Activated CD4-positive, alpha-beta memory T cell treated with anti-CD3 and anti-CD28 coated beads for 36 hours (primary cell): ENCODE measurements around the gene MYH1. TPM values are rescaled to one million over a fixed set of nuclear protein-coding genes. Genes with fewer than 3 reads are reported as not detected.

Source experiments
- CTCF ChIA-PET: fragments of 350-600 bp; sonication (Branson Sonifier 250); formaldehyde crosslinking; loops from one replicate; lab custom pipeline; 2021; ENCODE audit warnings: antibody characterized with exemption, inconsistent platforms; lab: Charles Lee
- POLR2A ChIA-PET: fragments of 350-600 bp; sonication (Branson Sonifier 250); formaldehyde crosslinking; loops from one replicate; lab custom pipeline; 2021; ENCODE audit warnings: antibody characterized with exemption; lab: Charles Lee
- DNase-seq: peaks from one replicate; pipeline ENCODE4 v3.0.0-alpha.2; 2020
- H3K27ac Mint-ChIP-seq: one replicate; pipeline ENCODE4 v1.8.0; 2021; ENCODE audit warnings: mixed read lengths
- H3K27me3 Mint-ChIP-seq: one replicate; pipeline ENCODE4 v1.8.0; 2021; ENCODE audit warnings: mixed read lengths
- H3K36me3 Mint-ChIP-seq: one replicate; pipeline ENCODE4 v1.8.0; 2021; ENCODE audit warnings: mixed read lengths
- H3K4me1 Mint-ChIP-seq: one replicate; pipeline ENCODE4 v1.8.0; 2021; ENCODE audit warnings: low read depth, mixed read lengths
- H3K4me3 Mint-ChIP-seq: one replicate; pipeline ENCODE4 v1.8.0; 2021; ENCODE audit warnings: mild to moderate bottlenecking, mixed read lengths
- H3K9me3 Mint-ChIP-seq: one replicate; pipeline ENCODE4 v1.8.0; 2021; ENCODE audit warnings: mixed read lengths
- intact Hi-C: fragments of 100-400 bp; cut with micrococcal nuclease; formaldehyde crosslinking; loops from one replicate; pipeline ENCODE4 v1.15.1; 2023
- total RNA-seq, 2 experiments: library from RNA; stranded (reverse); gene quantifications; one replicate each; pipeline ENCODE4 v1.2.3, GENCODE V29; 2021

Gene MYH1
- total RNA-seq, 2 experiments from 2014 or later, result not detected

DNA sequence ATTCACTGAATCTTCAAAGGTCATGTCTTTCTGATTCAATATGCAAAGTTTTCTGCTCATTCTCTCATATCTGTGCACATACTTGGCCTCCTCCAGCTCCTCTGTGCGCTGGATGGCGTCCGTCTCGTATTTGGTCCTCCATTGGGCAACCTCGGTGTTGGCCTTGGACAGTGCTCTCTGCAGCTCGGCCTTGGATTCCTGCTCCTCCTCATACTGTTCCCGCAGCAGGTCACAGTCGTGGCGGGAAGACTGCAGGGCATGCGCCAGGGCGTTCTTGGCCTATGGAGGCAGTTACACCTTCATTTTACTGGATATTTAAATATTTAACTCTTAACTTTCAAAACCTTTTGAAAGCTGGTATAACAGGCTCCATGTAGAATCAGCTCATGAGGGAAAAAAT, 8.2 kb upstream of the MYH1 start:
- POLR2A ChIA-PET, result no interaction called here
- CTCF ChIA-PET, result no interaction called here
- DNase-seq, result no peak
- Mint-ChIP-seq H3K4me3 (no peak overlapping the region), H3K27ac (no peak overlapping the region), H3K36me3 (no peaks in the 10 kb centered on the region), H3K9me3 (no peaks in the 10 kb centered on the region), H3K4me1 (no peaks in the 10 kb centered on the region), H3K27me3 (peaks cover 3% of the 10 kb centered on the region)
- intact Hi-C loops, result no loop called here

DNA sequence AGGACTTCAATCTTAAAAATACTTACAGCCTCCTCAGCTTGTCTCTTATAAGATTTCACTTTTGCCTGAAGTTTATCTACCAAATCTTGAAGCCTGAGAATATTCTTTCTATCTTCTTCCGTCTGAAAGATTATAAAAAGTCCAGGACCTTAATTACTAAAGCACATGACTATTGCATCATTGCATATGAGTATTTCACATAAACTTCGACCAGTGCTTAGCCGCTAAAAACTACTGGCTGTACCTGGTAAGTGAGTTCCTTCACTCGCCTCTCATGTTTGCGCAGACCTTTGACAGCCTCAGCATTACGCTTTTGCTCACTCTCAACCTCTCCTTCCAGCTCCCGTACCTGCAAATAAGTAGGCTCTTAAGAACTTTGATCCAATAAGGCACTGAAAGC, 4.7 kb upstream of the MYH1 start:
- no peak for DNase-seq
- ChIA-PET CTCF (no interaction called here), POLR2A (no interaction called here)
- Mint-ChIP-seq H3K4me3 (no peak overlapping the region), H3K9me3 (no peaks in the 10 kb centered on the region), H3K27ac (no peak overlapping the region), H3K36me3 (no peaks in the 10 kb centered on the region), H3K4me1 (no peaks in the 10 kb centered on the region), H3K27me3 (peaks cover 3% of the 10 kb centered on the region)
- intact Hi-C loops, result no loop called here

DNA sequence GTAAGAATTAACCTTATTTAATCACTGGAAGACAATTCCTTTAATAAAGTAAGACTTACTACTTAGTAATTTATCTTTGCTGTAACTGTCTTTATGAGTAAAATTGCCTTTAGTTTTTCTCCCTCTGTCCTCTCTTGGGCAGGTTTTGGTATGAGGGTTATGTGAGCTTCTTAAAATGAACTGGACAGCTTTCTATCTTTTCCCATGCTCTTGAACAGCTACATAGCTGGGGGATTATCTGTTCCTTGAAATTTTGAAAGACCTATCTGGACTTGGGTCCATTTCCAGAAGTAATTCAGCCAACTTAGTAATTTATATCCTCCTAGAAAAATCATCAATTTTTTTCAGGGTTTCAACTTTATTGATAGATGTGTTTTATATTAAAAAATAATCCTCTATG, 3.6 kb upstream of the MYH1 start:
- ChIA-PET CTCF (no interaction called here), POLR2A (no interaction called here)

DNA sequence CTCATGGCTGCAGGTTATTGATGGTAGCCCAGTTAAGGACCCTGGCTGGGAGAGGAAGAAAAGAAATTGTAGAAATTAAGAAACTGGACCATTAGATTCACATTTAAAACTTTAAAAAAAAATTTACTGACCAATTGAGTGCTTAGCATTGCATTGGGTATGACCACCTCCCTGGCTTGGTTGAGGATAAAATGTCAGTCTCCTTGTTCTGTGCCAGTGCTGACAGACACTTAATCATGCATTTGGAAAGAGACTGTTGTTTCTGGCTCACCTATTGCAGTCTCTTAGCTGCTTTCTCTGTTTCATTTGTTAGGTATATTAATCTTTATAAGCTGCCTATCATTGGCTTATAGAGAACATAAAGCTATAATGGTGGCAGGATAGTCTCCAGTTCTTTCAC, 1.7 kb downstream of the MYH1 start:
- ChIA-PET POLR2A (no interaction called here), CTCF (no interaction called here)
- H3K4me3 Mint-ChIP-seq, result no peak overlapping the region
- no peaks in the 10 kb centered on the region for H3K9me3 Mint-ChIP-seq
- peaks cover 3% of the 10 kb centered on the region for H3K27me3 Mint-ChIP-seq
- intact Hi-C loops, result no loop called here
- H3K4me1 Mint-ChIP-seq, result no peaks in the 10 kb centered on the region
- no peaks in the 10 kb centered on the region for H3K36me3 Mint-ChIP-seq
- H3K27ac Mint-ChIP-seq, result no peak overlapping the region
- no peak for DNase-seq

More for the DNA sequence above, 3.6 kb upstream of the MYH1 start:
- Mint-ChIP-seq H3K4me1 (no peaks in the 10 kb centered on the region), H3K9me3 (no peaks in the 10 kb centered on the region), H3K27ac (no peak overlapping the region), H3K36me3 (no peaks in the 10 kb centered on the region), H3K4me3 (no peak overlapping the region), H3K27me3 (peaks cover 3% of the 10 kb centered on the region)
- intact Hi-C loops, result no loop called here
- no peak for DNase-seq

DNA sequence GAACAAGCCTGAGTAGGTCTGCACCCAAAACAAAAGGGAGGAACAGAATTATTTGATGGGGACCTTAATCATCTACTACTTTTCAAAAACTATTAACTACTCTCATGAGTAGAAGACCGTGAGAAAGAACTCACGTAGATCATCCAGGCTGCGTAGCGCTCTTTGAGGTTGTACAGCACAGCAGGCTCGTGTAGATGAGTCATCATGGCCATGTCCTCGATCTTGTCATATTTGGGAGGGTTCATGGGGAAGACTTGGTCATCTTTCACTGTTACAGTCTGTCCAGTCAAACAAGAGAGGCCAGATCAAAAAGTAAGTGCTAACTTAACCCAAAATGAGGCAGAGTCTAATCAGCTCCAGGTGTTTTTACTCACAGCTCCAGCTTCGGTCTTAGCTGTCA, 2.3 kb downstream of the MYH1 start:
- Mint-ChIP-seq H3K27ac (no peak overlapping the region), H3K27me3 (peaks cover 2% of the 10 kb centered on the region), H3K4me3 (no peak overlapping the region), H3K36me3 (no peaks in the 10 kb centered on the region), H3K4me1 (no peaks in the 10 kb centered on the region), H3K9me3 (no peaks in the 10 kb centered on the region)
- intact Hi-C loops, result no loop called here
- POLR2A ChIA-PET, result no interaction called here
- CTCF ChIA-PET, result no interaction called here
- DNase-seq, result no peak

DNA sequence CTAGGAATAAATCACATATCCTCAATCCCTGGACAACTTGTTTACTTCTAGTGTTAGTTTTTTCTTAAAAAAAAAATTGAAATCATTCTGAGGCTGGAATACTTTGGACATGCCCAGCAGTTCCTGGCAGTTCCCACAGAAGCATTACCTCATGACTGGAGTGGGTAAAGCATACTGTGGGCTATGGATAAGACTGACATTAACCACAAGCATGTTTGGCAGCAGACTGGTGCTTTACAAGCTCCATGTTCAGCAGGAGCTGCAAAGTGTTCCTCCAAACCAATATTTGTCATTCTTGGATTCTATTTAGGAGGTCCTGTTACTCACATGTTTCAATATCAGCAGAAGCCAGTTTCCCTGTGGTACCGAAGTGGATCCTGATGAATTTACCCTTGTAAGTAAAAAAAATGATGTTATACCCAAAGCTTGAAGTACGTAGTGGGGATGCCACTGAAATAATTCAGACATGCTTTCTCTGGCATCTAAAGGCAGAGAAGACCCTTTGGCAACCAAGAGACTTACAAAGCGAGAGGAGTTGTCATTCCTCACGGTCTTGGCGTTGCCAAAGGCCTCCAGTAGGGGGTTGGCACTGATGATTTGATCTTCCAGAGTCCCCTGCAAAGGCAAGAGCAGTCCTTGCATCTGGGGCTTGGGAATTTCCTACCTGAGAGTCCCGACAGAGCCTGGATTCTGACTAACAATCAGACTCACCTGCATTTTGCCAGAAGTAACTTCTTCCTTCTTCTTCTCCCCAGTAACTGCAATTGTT, 4.9 kb downstream of the MYH1 start:
- no peak for DNase-seq
- Mint-ChIP-seq H3K4me1 (no peaks in the 10 kb centered on the region), H3K27me3 (no peaks in the 10 kb centered on the region), H3K36me3 (no peaks in the 10 kb centered on the region), H3K9me3 (no peaks in the 10 kb centered on the region), H3K4me3 (no peak overlapping the region), H3K27ac (no peak overlapping the region)
- intact Hi-C loops, result no loop called here
- ChIA-PET CTCF (no interaction called here), POLR2A (no interaction called here)

DNA sequence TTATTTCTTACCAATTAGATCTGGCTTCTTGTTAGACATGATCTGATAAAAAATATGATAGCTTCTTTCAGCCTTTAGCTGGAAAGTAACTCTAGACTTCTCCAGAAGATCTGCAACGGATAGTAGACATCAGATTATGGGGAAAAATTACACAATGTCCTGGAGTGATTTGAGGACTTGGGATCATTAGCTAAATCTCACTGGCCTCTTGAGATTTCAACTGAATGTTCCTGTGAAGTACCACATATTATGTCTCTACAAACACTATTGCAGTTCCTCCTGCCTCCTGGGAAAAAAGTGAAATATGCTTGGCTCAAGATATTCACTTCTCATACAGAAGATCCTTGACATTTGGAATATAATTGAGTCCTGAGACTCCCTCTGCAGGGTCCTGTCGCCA, 5.5 kb downstream of the MYH1 start:
- Mint-ChIP-seq H3K27me3 (no peaks in the 10 kb centered on the region), H3K4me3 (no peak overlapping the region), H3K27ac (no peak overlapping the region), H3K36me3 (no peaks in the 10 kb centered on the region), H3K4me1 (no peaks in the 10 kb centered on the region), H3K9me3 (no peaks in the 10 kb centered on the region)
- intact Hi-C loops, result no loop called here
- ChIA-PET POLR2A (no interaction called here), CTCF (no interaction called here)
- no peak for DNase-seq

DNA sequence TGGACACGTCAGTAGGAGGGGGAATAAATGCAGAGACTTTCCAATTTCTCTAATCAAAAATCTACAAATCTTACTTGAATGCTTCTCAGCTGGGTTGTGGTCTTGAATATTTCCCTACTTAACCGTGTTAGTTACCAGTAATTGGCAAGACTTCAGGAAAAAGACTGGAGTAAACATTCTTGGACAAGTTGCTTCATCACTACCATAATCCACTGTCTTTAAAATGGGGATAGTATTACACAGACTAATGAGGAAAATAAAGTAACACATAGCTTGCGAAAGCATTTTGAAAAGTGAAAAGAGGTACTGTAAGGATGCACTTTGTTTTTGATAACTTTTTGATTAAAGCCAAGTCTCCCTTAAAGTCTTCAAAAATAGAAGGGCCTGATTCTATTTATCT, 18.4 kb downstream of the MYH1 start:
- ChIA-PET CTCF (no interaction called here), POLR2A (no interaction called here)
- Mint-ChIP-seq H3K27ac (no peak overlapping the region), H3K9me3 (no peaks in the 10 kb centered on the region), H3K27me3 (peaks cover 2% of the 10 kb centered on the region), H3K4me1 (no peaks in the 10 kb centered on the region), H3K36me3 (no peaks in the 10 kb centered on the region), H3K4me3 (no peak overlapping the region)
- intact Hi-C loops, result no loop called here
- no peak for DNase-seq

DNA sequence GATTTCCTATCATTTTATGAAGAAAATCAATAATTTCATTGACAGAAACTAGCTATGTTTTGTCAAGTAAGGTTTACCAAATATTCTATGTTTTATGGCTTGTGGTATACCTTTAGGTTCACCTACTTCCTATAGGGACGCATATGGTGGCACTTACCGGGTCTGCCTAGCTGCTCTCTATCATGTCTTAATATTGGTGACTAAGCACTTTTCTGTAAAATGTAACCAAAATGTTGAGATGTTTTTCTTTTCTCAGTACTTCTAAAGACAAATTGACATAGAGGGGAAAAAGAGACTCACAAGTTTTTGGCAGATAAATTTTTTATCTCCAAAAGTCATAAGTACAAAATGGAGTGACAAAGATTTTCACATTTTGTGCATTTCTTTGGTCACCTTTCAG, 26.3 kb downstream of the MYH1 start:
- ChIA-PET CTCF (no interaction called here), POLR2A (no interaction called here)
- peaks cover 27% of the 10 kb centered on the region for H3K9me3 Mint-ChIP-seq
- H3K4me1 Mint-ChIP-seq, result no peaks in the 10 kb centered on the region
- intact Hi-C loops, result no loop called here
- peaks cover 1% of the 10 kb centered on the region for H3K36me3 Mint-ChIP-seq
- H3K27ac Mint-ChIP-seq, result no peak overlapping the region
- DNase-seq, result no peak
- peaks cover 2% of the 10 kb centered on the region for H3K27me3 Mint-ChIP-seq
- no peak overlapping the region for H3K4me3 Mint-ChIP-seq

DNA sequence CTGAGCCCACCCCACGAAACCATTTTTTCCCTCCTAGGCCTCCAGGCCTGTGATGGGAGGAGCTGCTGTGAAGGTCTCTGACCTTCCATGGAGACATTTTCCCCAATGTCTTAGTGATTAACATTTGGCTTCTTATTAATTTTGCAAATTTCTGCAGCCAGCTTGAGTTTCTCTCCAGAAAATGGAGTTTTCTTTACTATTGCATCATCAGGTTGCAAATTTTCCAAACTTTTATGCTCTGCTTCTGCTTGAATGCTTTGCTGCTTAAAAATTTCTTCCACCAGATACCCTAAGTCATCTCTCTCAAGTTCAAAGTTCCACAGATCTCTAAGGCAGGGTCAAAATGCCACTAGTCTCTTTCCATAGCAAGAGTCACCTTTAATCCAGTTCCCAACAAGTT, 36.1 kb downstream of the MYH1 start:
- CTCF ChIA-PET, result no interaction called here
- Mint-ChIP-seq H3K27me3 (no peaks in the 10 kb centered on the region), H3K4me1 (no peaks in the 10 kb centered on the region), H3K4me3 (no peak overlapping the region), H3K27ac (no peak overlapping the region), H3K9me3 (peaks cover 38% of the 10 kb centered on the region), H3K36me3 (peaks cover 7% of the 10 kb centered on the region)
- DNase-seq, result no peak
- POLR2A ChIA-PET, result no interaction called here
- intact Hi-C loops, result no loop called here

DNA sequence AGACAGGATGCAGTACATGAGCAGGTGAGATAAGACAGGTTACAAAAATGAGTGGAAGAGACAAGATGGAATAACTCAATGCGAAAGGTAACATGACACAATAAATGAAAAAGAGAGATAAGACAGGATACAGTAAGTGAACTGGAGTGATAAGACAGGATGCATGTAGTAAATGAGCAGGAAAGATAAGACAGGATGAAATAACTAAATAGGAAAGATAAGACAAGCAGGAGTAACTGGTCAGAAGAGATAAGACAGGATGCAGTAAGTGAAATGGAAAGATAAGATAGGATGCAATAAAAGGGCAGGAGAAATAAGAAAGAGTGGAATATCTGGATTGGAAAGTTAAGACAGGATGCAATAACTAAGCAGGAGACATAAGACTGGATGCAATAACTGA, 40.6 kb downstream of the MYH1 start:
- CTCF ChIA-PET, result no interaction called here
- Mint-ChIP-seq H3K27ac (no peak overlapping the region), H3K27me3 (no peaks in the 10 kb centered on the region), H3K4me1 (no peaks in the 10 kb centered on the region), H3K9me3 (peaks cover 7% of the 10 kb centered on the region), H3K4me3 (no peak overlapping the region), H3K36me3 (no peaks in the 10 kb centered on the region)
- intact Hi-C loops, result no loop called here
- POLR2A ChIA-PET, result no interaction called here
- DNase-seq, result no peak

DNA sequence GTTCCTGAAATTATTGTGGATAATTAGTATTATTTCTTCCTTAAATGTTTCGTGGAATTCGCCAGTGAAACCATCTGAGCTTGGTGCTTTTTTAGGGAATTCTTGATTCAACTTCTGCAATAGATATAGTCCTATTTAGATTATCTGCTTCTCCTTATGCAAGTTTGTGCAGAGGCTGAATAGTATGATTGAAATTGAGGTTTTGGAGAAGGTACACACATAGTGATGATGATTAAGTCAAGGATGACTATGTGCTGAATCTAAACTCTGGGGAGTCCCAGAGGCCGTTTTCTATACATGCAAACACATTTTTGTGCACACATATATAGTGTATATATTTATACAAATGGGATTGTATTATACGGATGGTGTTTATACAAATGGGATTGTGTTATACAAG, 43.8 kb downstream of the MYH1 start:
- Mint-ChIP-seq H3K27me3 (no peaks in the 10 kb centered on the region), H3K4me3 (no peak overlapping the region), H3K4me1 (no peaks in the 10 kb centered on the region), H3K9me3 (no peaks in the 10 kb centered on the region), H3K36me3 (no peaks in the 10 kb centered on the region), H3K27ac (no peak overlapping the region)
- DNase-seq, result no peak
- POLR2A ChIA-PET, result no interaction called here
- CTCF ChIA-PET, result no interaction called here
- intact Hi-C loops, result no loop called here

DNA sequence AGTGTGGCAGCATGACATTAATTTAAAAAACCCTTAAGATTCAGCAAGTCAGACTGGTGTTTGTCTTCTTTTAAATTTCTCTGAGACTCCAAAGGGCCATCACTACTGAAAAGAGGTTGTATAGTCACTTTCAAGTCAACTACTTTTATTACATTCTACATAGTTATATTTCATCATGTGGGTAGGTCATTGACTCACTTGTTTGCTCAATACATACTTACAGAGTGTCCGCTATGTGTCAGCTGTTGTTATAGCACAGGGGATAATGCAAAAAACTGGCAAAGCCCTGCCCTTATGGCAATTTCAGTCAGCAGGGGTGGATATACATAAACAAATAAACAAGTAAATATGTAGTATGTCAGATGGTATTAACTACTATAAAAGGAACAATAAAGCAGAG, 46.5 kb downstream of the MYH1 start:
- no peak for DNase-seq
- Mint-ChIP-seq H3K4me1 (no peaks in the 10 kb centered on the region), H3K27ac (no peak overlapping the region), H3K9me3 (no peaks in the 10 kb centered on the region), H3K36me3 (no peaks in the 10 kb centered on the region), H3K4me3 (no peak overlapping the region), H3K27me3 (no peaks in the 10 kb centered on the region)
- CTCF ChIA-PET, result no interaction called here
- POLR2A ChIA-PET, result no interaction called here
- intact Hi-C loops, result no loop called here
